Activated T-cell treated with anti-CD3 and anti-CD28 coated beads, Interleukin-2, amount 50 U/mL, for 72 hours (primary cell): ENCODE results near the gene PRSS37. TPM values are rescaled to one million over a fixed set of nuclear protein-coding genes. Genes with fewer than 3 reads are reported as not detected.

Experiments used
- ATAC-seq, 2 donors: fragments of 150-1000 bp; cut with Tn5 transposase; replicated peaks in 1 of 2; 2 replicates each; pipeline ENCODE4 v1.10.0; 2021; ENCODE audit warnings: moderate library complexity in 2 of 2, mild to moderate bottlenecking in 1 of 2
- DNase-seq, 2 donors: peaks; one replicate each; pipeline ENCODE4 v3.0.0; 2021 to 2022; ENCODE audit warnings: mixed read lengths in 1 of 2
- H3K27ac Mint-ChIP-seq: one replicate; pipeline ENCODE4 v1.8.0; 2022; ENCODE audit warnings: mild to moderate bottlenecking, moderate library complexity, mixed read lengths
- H3K27me3 Mint-ChIP-seq: one replicate; pipeline ENCODE4 v1.8.0; 2022; ENCODE audit warnings: low read depth, mixed read lengths
- H3K36me3 Mint-ChIP-seq, 2 donors: one replicate each; pipeline ENCODE4 v1.8.0; 2022; ENCODE audit warnings: mixed read lengths in 2 of 2, mild to moderate bottlenecking in 1 of 2; ENCODE audit not compliant: insufficient read depth in 2 of 2
- H3K4me1 Mint-ChIP-seq: one replicate; pipeline ENCODE4 v1.8.0; 2022; ENCODE audit warnings: low read depth, mixed read lengths
- H3K4me3 Mint-ChIP-seq, 2 donors: one replicate each; pipeline ENCODE4 v1.8.0; 2022; ENCODE audit warnings: mild to moderate bottlenecking in 2 of 2, mixed read lengths in 2 of 2, moderate library complexity in 2 of 2
- H3K9me3 Mint-ChIP-seq, 2 donors: one replicate each; pipeline ENCODE4 v1.8.0; 2022; ENCODE audit warnings: mixed read lengths in 2 of 2
- total RNA-seq, 2 donors: library from RNA; stranded (reverse); gene quantifications; one replicate each; pipeline ENCODE4 v1.2.3, GENCODE V29; 2022

Gene PRSS37
- not detected for total RNA-seq

GRCh38 chr7:141841385-141841784 lies at the start of gene PRSS37:
TSS of gene PRSS37 (minus strand) at chr7:141841485. CDS start at chr7:141841049, 436 bp downstream.
- H3K4me1 Mint-ChIP-seq, result no peaks in the 10 kb centered on the region
- no peak within 1 kb of the TSS for H3K4me3 Mint-ChIP-seq
- H3K36me3 Mint-ChIP-seq, result no peaks in the 10 kb centered on the region
- H3K27ac Mint-ChIP-seq, result no peak within 1 kb of the TSS
- ATAC-seq (no peak), DNase-seq (no peak)
- H3K27me3 Mint-ChIP-seq, result no peaks in the 10 kb centered on the region
- no peaks in the 10 kb centered on the region for H3K9me3 Mint-ChIP-seq

GRCh38 chr7:141889321-141889720 lies 48.0 kb upstream of the PRSS37 start:
- ATAC-seq (no peak), DNase-seq (no peak)
- H3K4me3 Mint-ChIP-seq, result no peak overlapping the region
- H3K36me3 Mint-ChIP-seq, result no peaks in the 10 kb centered on the region
- no peaks in the 10 kb centered on the region for H3K9me3 Mint-ChIP-seq
- peaks cover 8% of the 10 kb centered on the region for H3K4me1 Mint-ChIP-seq
- H3K27me3 Mint-ChIP-seq, result no peaks in the 10 kb centered on the region
- H3K27ac Mint-ChIP-seq, result no peak overlapping the region

GRCh38 chr7:141884539-141885225 lies 43.4 kb upstream of the PRSS37 start:
- Mint-ChIP-seq H3K27ac (no peak overlapping the region), H3K4me1 (peaks cover 8% of the 10 kb centered on the region), H3K4me3 (no peak overlapping the region), H3K9me3 (no peaks in the 10 kb centered on the region), H3K27me3 (no peaks in the 10 kb centered on the region), H3K36me3 (no peaks in the 10 kb centered on the region)
- DNase-seq (no peak), ATAC-seq (peak; percentile 72 to 90)

GRCh38 chr7:141880960-141881359 lies 39.7 kb upstream of the PRSS37 start:
- DNase-seq (no peak), ATAC-seq (no peak)
- no peak overlapping the region for H3K27ac Mint-ChIP-seq
- peaks cover 8% of the 10 kb centered on the region for H3K4me1 Mint-ChIP-seq
- no peak overlapping the region for H3K4me3 Mint-ChIP-seq
- H3K27me3 Mint-ChIP-seq, result no peaks in the 10 kb centered on the region
- H3K9me3 Mint-ChIP-seq, result peaks cover 0 to 5% of the 10 kb centered on the region in 2 donors
- no peaks in the 10 kb centered on the region for H3K36me3 Mint-ChIP-seq

GRCh38 chr7:141877365-141877764 lies 36.1 kb upstream of the PRSS37 start:
- DNase-seq (no peak), ATAC-seq (no peak)
- Mint-ChIP-seq H3K4me3 (no peak overlapping the region), H3K27ac (peak overlapping the region; percentile 5), H3K9me3 (peaks cover 2 to 5% of the 10 kb centered on the region in 2 donors), H3K27me3 (no peaks in the 10 kb centered on the region), H3K36me3 (no peaks in the 10 kb centered on the region), H3K4me1 (no peaks in the 10 kb centered on the region)

GRCh38 chr7:141876371-141876770 lies 35.1 kb upstream of the PRSS37 start:
- H3K36me3 Mint-ChIP-seq, result no peaks in the 10 kb centered on the region
- H3K4me1 Mint-ChIP-seq, result no peaks in the 10 kb centered on the region
- no peak for DNase-seq
- H3K4me3 Mint-ChIP-seq, result no peak overlapping the region
- H3K27me3 Mint-ChIP-seq, result no peaks in the 10 kb centered on the region
- no peak overlapping the region for H3K27ac Mint-ChIP-seq
- ATAC-seq, result no peak
- H3K9me3 Mint-ChIP-seq, result peaks cover 2 to 5% of the 10 kb centered on the region in 2 donors

- Mint-ChIP-seq H3K27ac (no peak overlapping the region), H3K4me3 (no peak overlapping the region), H3K4me1 (no peaks in the 10 kb centered on the region), H3K27me3 (no peaks in the 10 kb centered on the region), H3K36me3 (no peaks in the 10 kb centered on the region), H3K9me3 (peaks cover 3 to 5% of the 10 kb centered on the region in 2 donors)
- DNase-seq, result no peak
- ATAC-seq, result no peak
Observed at GRCh38 chr7:141875453-141875852, 34.2 kb upstream of the PRSS37 start.

GRCh38 chr7:141874787-141875186 lies 33.5 kb upstream of the PRSS37 start:
- Mint-ChIP-seq H3K4me3 (no peak overlapping the region), H3K27ac (no peak overlapping the region), H3K36me3 (no peaks in the 10 kb centered on the region), H3K9me3 (peaks cover 4 to 5% of the 10 kb centered on the region in 2 donors), H3K4me1 (no peaks in the 10 kb centered on the region), H3K27me3 (no peaks in the 10 kb centered on the region)
- DNase-seq (no peak), ATAC-seq (no peak)

GRCh38 chr7:141872931-141873330 lies 31.6 kb upstream of the PRSS37 start:
- DNase-seq (no peak), ATAC-seq (no peak)
- Mint-ChIP-seq H3K36me3 (no peaks in the 10 kb centered on the region), H3K9me3 (peaks cover 3 to 6% of the 10 kb centered on the region in 2 donors), H3K4me1 (no peaks in the 10 kb centered on the region), H3K27ac (no peak overlapping the region), H3K27me3 (no peaks in the 10 kb centered on the region), H3K4me3 (no peak overlapping the region)

- Mint-ChIP-seq H3K27ac (no peak overlapping the region), H3K9me3 (peaks cover 0 to 4% of the 10 kb centered on the region in 2 donors), H3K4me1 (no peaks in the 10 kb centered on the region), H3K27me3 (no peaks in the 10 kb centered on the region), H3K36me3 (peaks cover 0 to 2% of the 10 kb centered on the region in 2 donors), H3K4me3 (no peak overlapping the region)
- no peak for DNase-seq
- no peak for ATAC-seq
Observed at GRCh38 chr7:141866974-141867373, 25.7 kb upstream of the PRSS37 start.

GRCh38 chr7:141864765-141865447 lies 23.6 kb upstream of the PRSS37 start:
- Mint-ChIP-seq H3K27ac (no peak overlapping the region), H3K4me3 (no peak overlapping the region), H3K9me3 (peaks cover 0 to 2% of the 10 kb centered on the region in 2 donors), H3K4me1 (no peaks in the 10 kb centered on the region), H3K27me3 (no peaks in the 10 kb centered on the region), H3K36me3 (peaks cover 0 to 2% of the 10 kb centered on the region in 2 donors)
- ATAC-seq (no peak), DNase-seq (no peak)

GRCh38 chr7:141860207-141860606 lies 18.9 kb upstream of the PRSS37 start:
- Mint-ChIP-seq H3K27me3 (no peaks in the 10 kb centered on the region), H3K36me3 (peaks cover 0 to 3% of the 10 kb centered on the region in 2 donors), H3K27ac (no peak overlapping the region), H3K4me1 (no peaks in the 10 kb centered on the region), H3K9me3 (peaks cover 2 to 7% of the 10 kb centered on the region in 2 donors), H3K4me3 (no peak overlapping the region)
- no peak for DNase-seq
- ATAC-seq, result no peak

- no peak for DNase-seq
- Mint-ChIP-seq H3K4me1 (no peaks in the 10 kb centered on the region), H3K27me3 (no peaks in the 10 kb centered on the region), H3K9me3 (peaks cover 5 to 7% of the 10 kb centered on the region in 2 donors), H3K4me3 (no peak overlapping the region), H3K36me3 (peaks cover 0 to 2% of the 10 kb centered on the region in 2 donors), H3K27ac (no peak overlapping the region)
- ATAC-seq, result no peak
Observed at GRCh38 chr7:141847996-141848395, 6.7 kb upstream of the PRSS37 start.
